ENCODE results near the gene SIAH1. TPM values are rescaled to one million over a fixed set of nuclear protein-coding genes. Genes with fewer than 3 reads are reported as not detected.
"Not testable (repeated sequence)": the region's sequence is repeated elsewhere in the genome, so short reads cannot be mapped to it uniquely, and the experiment has no call there.

SIAH1 gene
- total RNA-seq, 1 experiment from 2014 or later = 27.2 TPM

DNA sequence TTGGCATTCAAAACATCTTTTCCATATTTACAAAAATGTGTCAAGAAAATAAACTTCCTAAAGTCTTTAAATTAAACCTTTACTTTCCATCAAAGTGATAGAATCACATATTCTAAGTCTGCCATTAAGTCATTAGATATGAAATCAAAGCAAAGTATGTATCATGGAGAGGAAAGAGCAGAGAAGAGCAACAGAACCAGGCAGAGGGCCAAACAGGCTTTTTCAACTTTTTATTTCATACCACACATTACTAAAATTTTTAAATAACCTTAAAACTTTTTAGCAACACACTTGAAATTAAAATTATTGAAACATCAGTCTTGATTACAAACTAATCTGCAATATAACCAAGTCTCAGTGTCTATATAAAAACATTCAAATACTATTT, 13.8 kb downstream of the SIAH1 start:
- Histone ChIP-seq H3K4me1 (peaks cover 27% of the 10 kb centered on the region), H3K4me3 (ENCODE audit: low read depth, low read length) (no peak overlapping the region), H3K36me3 (ENCODE audit: control insufficient read depth, insufficient read depth, low read length) (no peaks in the 10 kb centered on the region), H3K9me3 (no peaks in the 10 kb centered on the region), H3K27me3 (replicated peaks; ENCODE audit: control insufficient read depth, insufficient read depth, low read length) (no peaks in the 10 kb centered on the region)
- BruUV-seq (replicated peaks) = no TSS peak
- H3K36me3 Mint-ChIP-seq (ENCODE audit: insufficient read depth, unreplicated experiment) = peaks cover 4% of the 10 kb centered on the region
- ChIA-PET POLR2A (no interaction called here), CTCF (no interaction called here)
- H3K4me1 Mint-ChIP-seq (ENCODE audit: low read depth, unreplicated experiment) = no peaks in the 10 kb centered on the region
- no peak for TF ChIP-seq CTCF (IDR thresholded peaks at IDR 0.05; ENCODE audit: insufficient read depth in 1 of 2, low read depth in 1 of 2, low read length in 1 of 2, severe bottlenecking in 1 of 2, unreplicated experiment in 1 of 2)
- H3K4me3 Mint-ChIP-seq (ENCODE audit: unreplicated experiment) = no peak overlapping the region
- DNase-seq = no peak
- no peaks in the 10 kb centered on the region for H3K9me3 Mint-ChIP-seq (ENCODE audit: unreplicated experiment)
- no peak overlapping the region for H3K27ac Mint-ChIP-seq (ENCODE audit: unreplicated experiment)
- intact Hi-C loops (cut with micrococcal nuclease; ENCODE audit: unreplicated experiment) = no loop called here
- no peaks in the 10 kb centered on the region for H3K27me3 Mint-ChIP-seq (ENCODE audit: insufficient read depth, unreplicated experiment)

DNA sequence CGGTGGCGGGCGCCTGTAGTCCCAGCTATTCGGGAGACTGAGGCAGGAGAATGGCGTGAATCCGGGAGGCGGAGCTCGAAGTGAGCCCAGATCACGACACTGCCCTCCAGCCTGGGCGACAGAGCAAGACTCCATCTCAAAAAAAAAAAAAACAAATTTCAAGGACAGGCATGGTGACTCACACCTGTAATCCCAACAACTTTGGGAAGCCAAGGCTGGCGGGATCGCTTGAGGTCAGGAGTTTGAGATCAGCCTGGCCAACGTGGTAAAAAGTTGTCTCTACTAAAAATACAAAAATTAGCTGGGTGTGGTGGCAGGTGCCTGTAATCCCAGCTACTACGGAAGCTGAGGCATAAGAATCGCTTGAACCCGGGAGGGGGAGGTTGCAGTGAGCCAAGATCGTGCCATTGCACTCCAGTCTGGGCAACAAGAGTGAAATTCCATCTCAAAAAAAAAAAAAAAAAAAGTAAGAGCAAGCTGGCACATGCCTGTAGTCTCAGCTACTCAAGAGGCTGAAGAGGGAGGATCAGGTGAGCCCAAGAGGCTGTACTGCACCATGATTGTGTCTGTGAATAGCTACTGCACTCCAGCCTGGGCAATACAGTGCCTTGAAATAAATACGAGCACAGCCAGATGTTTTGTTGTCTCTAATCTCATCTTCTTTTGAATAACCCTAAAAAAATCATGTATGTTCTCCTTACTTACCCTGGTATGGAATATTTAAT, 14.4 kb downstream of the SIAH1 start:
- CTCF ChIA-PET; H3K36me3 ChIP-seq (ENCODE audit: control insufficient read depth, insufficient read depth, low read length); intact Hi-C loops (cut with micrococcal nuclease; ENCODE audit: unreplicated experiment); H3K36me3 Mint-ChIP-seq (ENCODE audit: insufficient read depth, unreplicated experiment); H3K4me3 ChIP-seq (ENCODE audit: low read depth, low read length); H3K27me3 Mint-ChIP-seq (ENCODE audit: insufficient read depth, unreplicated experiment); H3K4me1 Mint-ChIP-seq (ENCODE audit: low read depth, unreplicated experiment); H3K27me3 ChIP-seq (replicated peaks; ENCODE audit: control insufficient read depth, insufficient read depth, low read length); POLR2A ChIA-PET; H3K9me3 Mint-ChIP-seq (ENCODE audit: unreplicated experiment); H3K27ac Mint-ChIP-seq (ENCODE audit: unreplicated experiment); H3K4me3 Mint-ChIP-seq (ENCODE audit: unreplicated experiment); DNase-seq; BruUV-seq (replicated peaks); H3K9me3 ChIP-seq: not testable (repeated sequence)
- peaks cover 27% of the 10 kb centered on the region for H3K4me1 ChIP-seq

GRCh38 chr16:48370229-48370628, 15.0 kb downstream of the SIAH1 start:
- H3K27me3 Mint-ChIP-seq (ENCODE audit: insufficient read depth, unreplicated experiment) = no peaks in the 10 kb centered on the region
- no peak for TF ChIP-seq CTCF (IDR thresholded peaks at IDR 0.05; ENCODE audit: insufficient read depth in 1 of 2, low read depth in 1 of 2, low read length in 1 of 2, severe bottlenecking in 1 of 2, unreplicated experiment in 1 of 2)
- peaks cover 31% of the 10 kb centered on the region for H3K4me1 ChIP-seq
- intact Hi-C loops (cut with micrococcal nuclease; ENCODE audit: unreplicated experiment) = no loop called here
- peaks cover 7% of the 10 kb centered on the region for H3K36me3 Mint-ChIP-seq (ENCODE audit: insufficient read depth, unreplicated experiment)
- no peak overlapping the region for H3K27ac Mint-ChIP-seq (ENCODE audit: unreplicated experiment)
- no peak overlapping the region for H3K4me3 Mint-ChIP-seq (ENCODE audit: unreplicated experiment)
- BruUV-seq (replicated peaks) = no TSS peak
- no peaks in the 10 kb centered on the region for H3K9me3 Mint-ChIP-seq (ENCODE audit: unreplicated experiment)
- no peaks in the 10 kb centered on the region for H3K4me1 Mint-ChIP-seq (ENCODE audit: low read depth, unreplicated experiment)
- CTCF ChIA-PET = interaction anchor here (1.2 kb wide), 1 partner anchor 253 kb away, joined by 4 read pairs; no protein-coding TSS in a partner anchor
- no peaks in the 10 kb centered on the region for H3K36me3 ChIP-seq (ENCODE audit: control insufficient read depth, insufficient read depth, low read length)
- DNase-seq = no peak
- no peaks in the 10 kb centered on the region for H3K27me3 ChIP-seq (replicated peaks; ENCODE audit: control insufficient read depth, insufficient read depth, low read length)
- H3K9me3 ChIP-seq = no peaks in the 10 kb centered on the region
- POLR2A ChIA-PET = no interaction called here
- no peak overlapping the region for H3K4me3 ChIP-seq (ENCODE audit: low read depth, low read length)
